Activated CD8-positive, alpha-beta memory T cell treated with anti-CD3 and anti-CD28 coated beads, Interleukin-2, amount 50 U/mL, for 48 hours (primary cell): ENCODE data around the gene IGFL1.
"Not testable (repeated sequence)": the region's sequence is repeated elsewhere in the genome, so short reads cannot be mapped to it uniquely, and the experiment has no call there.

Experiments
- DNase-seq: peaks from one replicate; pipeline ENCODE4 v3.0.0-alpha.2; 2020

IGFL1 gene

GRCh38 chr19:46229442-46229841, at the start of gene IGFL1:
Gene IGFL1 (plus strand): TSS chr19:46229742. CDS start chr19:46229775, 33 bp downstream.
- DNase-seq = no peak

- DNase-seq = no peak
These were observed 48.7 kb upstream of the IGFL1 start for GRCh38 chr19:46180701-46181387.

- no peak for DNase-seq
These were observed 48.2 kb upstream of the IGFL1 start for GRCh38 chr19:46181388-46181779.

GRCh38 chr19:46182476-46182875, 47.1 kb upstream of the IGFL1 start:
- DNase-seq = no peak

GRCh38 chr19:46184775-46185710, 44.5 kb upstream of the IGFL1 start:
- DNase-seq = not testable (repeated sequence)

- DNase-seq = no peak
These were observed 43.3 kb upstream of the IGFL1 start for GRCh38 chr19:46186101-46186716.

- DNase-seq = no peak
These were observed 42.8 kb upstream of the IGFL1 start for GRCh38 chr19:46186717-46187101.

GRCh38 chr19:46189971-46190888, 39.3 kb upstream of the IGFL1 start:
- no peak for DNase-seq

- no peak for DNase-seq
These were observed 38.2 kb upstream of the IGFL1 start for GRCh38 chr19:46191356-46191755.

GRCh38 chr19:46191972-46192371, 37.6 kb upstream of the IGFL1 start:
- no peak for DNase-seq

- not testable (repeated sequence) for DNase-seq
These were observed 36.9 kb upstream of the IGFL1 start for GRCh38 chr19:46192626-46192991.

GRCh38 chr19:46192992-46193650, 36.4 kb upstream of the IGFL1 start:
- DNase-seq = no peak

GRCh38 chr19:46193678-46194077, 35.9 kb upstream of the IGFL1 start:
- no peak for DNase-seq

GRCh38 chr19:46195104-46195503, 34.4 kb upstream of the IGFL1 start:
- no peak for DNase-seq

- not testable (repeated sequence) for DNase-seq
These were observed 33.6 kb upstream of the IGFL1 start for GRCh38 chr19:46195919-46196318.

- DNase-seq = no peak
These were observed 33.0 kb upstream of the IGFL1 start for GRCh38 chr19:46196410-46197124.

- no peak for DNase-seq
These were observed 32.0 kb upstream of the IGFL1 start for GRCh38 chr19:46197314-46198070.

- no peak for DNase-seq
These were observed 30.8 kb upstream of the IGFL1 start for GRCh38 chr19:46198756-46199155.

- DNase-seq = no peak
These were observed 27.9 kb upstream of the IGFL1 start for GRCh38 chr19:46201454-46202310.

GRCh38 chr19:46202426-46202825, 27.1 kb upstream of the IGFL1 start:
- no peak for DNase-seq
